Fibroblast of lung (primary cell): ENCODE measurements around the gene OGDH.

ENCODE experiments used
- CTCF ChIP-seq, 2 donors: IDR thresholded peaks in 1 of 2; conservative IDR thresholded peaks in 1 of 2; 1 replicate in 1 of 2; 2 replicates in 1 of 2; pipeline ENCODE4 v1.5.1; 2011 to 2012; ENCODE audit warnings: low read length in 2 of 2, control low read depth in 1 of 2, inconsistent platforms in 1 of 2, low read depth in 1 of 2, mild to moderate bottlenecking in 1 of 2
- EZH2 ChIP-seq: IDR thresholded peaks from 2 replicates; pipeline ENCODE4 v1.5.1; 2012; ENCODE audit warnings: low read length, control low read depth, mild to moderate bottlenecking; ENCODE audit errors: missing control alignments

- TF ChIP-seq CTCF (conservative IDR thresholded peaks at IDR 0.05 in 1 of 2, IDR thresholded peaks at IDR 0.05 in 1 of 2; ENCODE audit: low read depth in 1 of 2, low read length in 2 of 2): no peak
- no peak for TF ChIP-seq EZH2
These were observed 31.4 kb upstream of the OGDH start for GRCh38 chr7:44575054-44575453.
